H9 (cell line): ENCODE data around the gene ACP3. TPM values are rescaled to one million over a fixed set of nuclear protein-coding genes. Genes with fewer than 3 reads are reported as not detected.

Experiments
- DNase-seq: peaks from one replicate; pipeline ENCODE4 v3.0.0-alpha.2; 2017
- H2AFZ ChIP-seq: one replicate; pipeline ENCODE4 v1.6.1; 2013; ENCODE audit warnings: mild to moderate bottlenecking, low read length, control low read depth, moderate library complexity
- H2AK5ac ChIP-seq: 2 replicates; pipeline ENCODE4 v1.6.1; 2013; ENCODE audit warnings: low read length, control low read depth, mixed read lengths; ENCODE audit not compliant: insufficient read length
- H2BK120ac ChIP-seq: one replicate; pipeline ENCODE4 v1.6.1; 2013; ENCODE audit warnings: low read depth, mild to moderate bottlenecking, low read length, control low read depth, inconsistent platforms; ENCODE audit not compliant: poor library complexity, severe bottlenecking
- H2BK12ac ChIP-seq: 2 replicates; pipeline ENCODE4 v1.6.1; 2013; ENCODE audit warnings: low read length, control low read depth, mixed read lengths, low read depth; ENCODE audit not compliant: insufficient read length
- H2BK15ac ChIP-seq: 2 replicates; pipeline ENCODE4 v1.6.1; 2013; ENCODE audit warnings: low read depth, low read length, control low read depth
- H2BK20ac ChIP-seq: one replicate; pipeline ENCODE4 v1.6.1; 2013; ENCODE audit warnings: low read depth, mild to moderate bottlenecking, low read length, control low read depth, inconsistent platforms; ENCODE audit not compliant: poor library complexity, severe bottlenecking
- H2BK5ac ChIP-seq: 2 replicates; pipeline ENCODE4 v1.6.1; 2013; ENCODE audit warnings: low read length, control low read depth, mixed read lengths; ENCODE audit not compliant: insufficient read length
- H3K14ac ChIP-seq: 2 replicates; pipeline ENCODE4 v1.6.1; 2013; ENCODE audit warnings: low read length, control low read depth; ENCODE audit not compliant: insufficient read depth
- H3K18ac ChIP-seq: 2 replicates; pipeline ENCODE4 v1.6.1; 2013; ENCODE audit warnings: low read depth, mild to moderate bottlenecking, mixed read lengths, low read length, control low read depth; ENCODE audit not compliant: insufficient read length
- H3K23ac ChIP-seq: 2 replicates; pipeline ENCODE4 v1.6.1; 2013; ENCODE audit warnings: low read length, control low read depth, mixed read lengths, low read depth; ENCODE audit not compliant: insufficient read length
- H3K23me2 ChIP-seq: 2 replicates; pipeline ENCODE4 v1.6.1; 2013; ENCODE audit warnings: low read depth, mild to moderate bottlenecking, mixed read lengths, low read length, control low read depth; ENCODE audit not compliant: insufficient read length, poor library complexity, severe bottlenecking
- H3K27ac ChIP-seq: 2 replicates; pipeline ENCODE4 v1.5.1; 2013; ENCODE audit warnings: low read length, control low read depth, mixed read lengths, low read depth; ENCODE audit not compliant: insufficient read length
- H3K27me3 ChIP-seq: 2 replicates; pipeline ENCODE4 v1.6.1; 2013; ENCODE audit warnings: low read length, control low read depth, inconsistent platforms; ENCODE audit not compliant: insufficient read depth
- H3K4ac ChIP-seq: 2 replicates; pipeline ENCODE4 v1.6.1; 2013; ENCODE audit warnings: low read depth, mild to moderate bottlenecking, control low read depth, inconsistent platforms, low read length, moderate library complexity
- H3K4me1 ChIP-seq: 2 replicates; pipeline ENCODE4 v1.6.1; 2013; ENCODE audit warnings: low read length, control low read depth, inconsistent platforms; ENCODE audit not compliant: insufficient read depth
- H3K4me2 ChIP-seq: 2 replicates; pipeline ENCODE4 v1.6.1; 2013; ENCODE audit warnings: low read length, control low read depth, mixed read lengths; ENCODE audit not compliant: insufficient read length, insufficient read depth
- H3K56ac ChIP-seq: 2 replicates; pipeline ENCODE4 v1.6.1; 2013; ENCODE audit warnings: low read depth, mild to moderate bottlenecking, mixed read lengths, low read length, control low read depth; ENCODE audit not compliant: insufficient read length
- H3K79me1 ChIP-seq: 2 replicates; pipeline ENCODE4 v1.6.1; 2013; ENCODE audit warnings: low read depth, mild to moderate bottlenecking, moderate library complexity, low read length, control low read depth, inconsistent platforms; ENCODE audit not compliant: insufficient read depth, poor library complexity, severe bottlenecking
- H3K79me2 ChIP-seq: 2 replicates; pipeline ENCODE4 v1.6.1; 2013; ENCODE audit warnings: low read length, control low read depth, inconsistent platforms; ENCODE audit not compliant: insufficient read depth
- H3K9ac ChIP-seq: 2 replicates; pipeline ENCODE4 v1.6.1; 2013; ENCODE audit warnings: low read length, control low read depth, mixed read lengths; ENCODE audit not compliant: insufficient read length; ENCODE audit errors: extremely low read depth
- H3K9me3 ChIP-seq: one replicate; pipeline ENCODE4 v1.6.1; 2013; ENCODE audit warnings: low read depth, low read length, inconsistent platforms; ENCODE audit not compliant: control insufficient read depth
- H3T11ph ChIP-seq: one replicate; pipeline ENCODE4 v1.6.1; 2013; ENCODE audit warnings: mild to moderate bottlenecking, low read length, control low read depth, inconsistent platforms
- H4K20me1 ChIP-seq: one replicate; pipeline ENCODE4 v1.6.1; 2013; ENCODE audit not compliant: control insufficient read depth, insufficient read length, insufficient read depth
- H4K5ac ChIP-seq: 2 replicates; pipeline ENCODE4 v1.6.1; 2013; ENCODE audit warnings: low read depth, mild to moderate bottlenecking, mixed read lengths, low read length, control low read depth; ENCODE audit not compliant: insufficient read length
- H4K8ac ChIP-seq: replicated peaks from 2 replicates; pipeline ENCODE4 v1.6.1; 2013; ENCODE audit warnings: low read length, control low read depth, mixed read lengths, low read depth; ENCODE audit not compliant: insufficient read length
- H4K91ac ChIP-seq: 2 replicates; pipeline ENCODE4 v1.6.1; 2013; ENCODE audit warnings: low read depth, mild to moderate bottlenecking, moderate library complexity, mixed read lengths, low read length, control low read depth; ENCODE audit not compliant: insufficient read length
- H3K27ac Mint-ChIP-seq, 3 experiments: 2 replicates in 2 of 3; 3 replicates in 1 of 3; pipeline ENCODE4 v1.8.0; 2020 to 2021; ENCODE audit warnings: mixed read lengths in 3 of 3, mild to moderate bottlenecking in 1 of 3, moderate library complexity in 1 of 3
- H3K27me3 Mint-ChIP-seq: 2 replicates; pipeline ENCODE4 v1.8.0; 2021; ENCODE audit warnings: low read depth, mild to moderate bottlenecking, moderate library complexity, mixed read lengths
- H3K36me3 Mint-ChIP-seq, 3 experiments: 2 replicates in 2 of 3; 3 replicates in 1 of 3; pipeline ENCODE4 v1.8.0; 2020 to 2021; ENCODE audit warnings: low read depth in 3 of 3, mixed read lengths in 3 of 3; ENCODE audit not compliant: insufficient read depth in 1 of 3
- H3K4me1 Mint-ChIP-seq, 2 experiments: 2 replicates each; pipeline ENCODE4 v1.8.0; 2020; ENCODE audit warnings: mixed read lengths in 2 of 2
- H3K4me3 Mint-ChIP-seq, 2 experiments: 2 replicates in 1 of 2; 3 replicates in 1 of 2; pipeline ENCODE4 v1.8.0; 2020 to 2021; ENCODE audit warnings: mild to moderate bottlenecking in 2 of 2, mixed read lengths in 2 of 2, moderate library complexity in 1 of 2
- H3K9me3 Mint-ChIP-seq, 2 experiments: 2 replicates in 1 of 2; 3 replicates in 1 of 2; pipeline ENCODE4 v1.8.0; 2020; ENCODE audit warnings: mild to moderate bottlenecking in 2 of 2, mixed read lengths in 2 of 2, moderate library complexity in 1 of 2
- CTCF ChIP-seq: fragments of 200-600 bp; sonication (generic); conservative IDR thresholded peaks from 3 replicates; pipeline ENCODE4 v1.8.0; 2021; ENCODE audit warnings: antibody characterized with exemption, mild to moderate bottlenecking
- WGBS: extraction: QIAGEN DNeasy Blood & Tissue Kit; methylation state at CpG from one replicate; pipeline ENCODE4 v1.1.7; 2013; ENCODE audit warnings: missing lambda C conversion rate, low lambda C conversion rate, mixed read lengths; ENCODE audit not compliant: insufficient read length; ENCODE audit errors: extremely low coverage; 5-methylcytosine and 5-hydroxymethylcytosine counted together
- total RNA-seq: library from RNA; stranded (reverse); gene quantifications from 2 replicates; pipeline ENCODE4 v1.2.1, GENCODE V29; 2021

The ACP3 gene
- total RNA-seq, 1 experiment from 2014 or later, result 0.17 TPM

- no peak overlapping the region for H2BK120ac ChIP-seq
- no peak overlapping the region for H3K18ac ChIP-seq
- H4K5ac ChIP-seq, result no peak overlapping the region
- H2AK5ac ChIP-seq, result no peak overlapping the region
- Mint-ChIP-seq H3K27me3 (no peaks in the 10 kb centered on the region), H3K9me3 (peaks cover 3 to 8% of the 10 kb centered on the region in 2 experiments; a peak in 3 of 5 replicates), H3K4me1 (peaks cover 18 to 29% of the 10 kb centered on the region in 2 experiments), H3K27ac (peak overlapping the region in 1 of 3 experiments; percentile 93; a peak in 2 of 7 replicates), H3K4me3 (no peak overlapping the region), H3K36me3 (peaks cover 0 to 11% (median 0%) of the 10 kb centered on the region in 3 experiments; a peak in 3 of 7 replicates)
- H3T11ph ChIP-seq, result no peak overlapping the region
- H3K9ac ChIP-seq, result no peak overlapping the region
- no peaks in the 10 kb centered on the region for H3K27me3 ChIP-seq
- H4K8ac ChIP-seq, result no peak overlapping the region
- H2BK12ac ChIP-seq, result no peak overlapping the region
- no peaks in the 10 kb centered on the region for H4K20me1 ChIP-seq
- no CpG with 5 or more reads among the region's 2 CpGs for WGBS
- DNase-seq, result peak; percentile 69
- no peaks in the 10 kb centered on the region; the same call in 1 of the 2 replicates for H3K4me1 ChIP-seq
- H2BK20ac ChIP-seq, result no peak overlapping the region
- H3K27ac ChIP-seq, result no peak overlapping the region
- H3K56ac ChIP-seq, result no peak overlapping the region
- no peak overlapping the region for H2BK5ac ChIP-seq
- no peak overlapping the region for H3K14ac ChIP-seq
- H3K4ac ChIP-seq, result no peak overlapping the region
- H3K79me1 ChIP-seq, result no peaks in the 10 kb centered on the region
- no peak overlapping the region for H2BK15ac ChIP-seq
- H2AFZ ChIP-seq, result no peak overlapping the region
- no peaks in the 10 kb centered on the region for H3K79me2 ChIP-seq
- no peak overlapping the region for H3K4me2 ChIP-seq
- H3K23me2 ChIP-seq, result no peaks in the 10 kb centered on the region
- H3K9me3 ChIP-seq, result no peaks in the 10 kb centered on the region
- TF ChIP-seq CTCF, result peak; percentile 72
- no peak overlapping the region for H4K91ac ChIP-seq
- no peak overlapping the region for H3K23ac ChIP-seq
Observed at GRCh38 chr3:132268956-132269355, 48.3 kb upstream of the ACP3 start.
